SK-N-SH (cell line): ENCODE measurements around the gene NRIP3. TPM values are rescaled to one million over a fixed set of nuclear protein-coding genes. Genes with fewer than 3 reads are reported as not detected.

ENCODE experiments used
- CTCF ChIA-PET: fragments of 300-600, 350-600 bp; formaldehyde crosslinking; extraction: SDS; loops from one replicate; lab custom pipeline; 2021; lab: Yijun Ruan, JAX
- POLR2A ChIA-PET: fragments of 350-600 bp; sonication (Branson Sonifier 250); formaldehyde crosslinking; extraction: SDS; loops from one replicate; lab custom pipeline; 2020; ENCODE audit warnings: antibody characterized with exemption, inconsistent platforms; lab: Yijun Ruan, JAX
- DNase-seq: peaks from one replicate; pipeline ENCODE4 v3.0.0; 2012
- H2AFZ ChIP-seq: fragments of 200-600 bp; sonication (generic); 2 replicates; pipeline ENCODE4 v1.8.1; 2016; ENCODE audit warnings: antibody characterized with exemption, mild to moderate bottlenecking, low read depth
- H3F3A ChIP-seq: fragments of 200-600 bp; sonication (generic); replicated peaks from 2 replicates; pipeline ENCODE3; 2016; ENCODE audit warnings: antibody characterized with exemption, mild to moderate bottlenecking; ENCODE audit not compliant: insufficient read depth
- H3K27ac ChIP-seq, 2 experiments: fragments of 200-500 bp in 1 of 2; fragments of 200-600 bp in 1 of 2; sonication (Bioruptor generic) in 1 of 2; sonication (generic), shearing (Covaris generic) in 1 of 2; 2 replicates each; pipeline versions ENCODE4 v1.5.1 to v1.6.1; 2014 to 2016; ENCODE audit warnings: low read depth in 2 of 2, inconsistent platforms in 1 of 2, low read length in 1 of 2, mild to moderate bottlenecking in 1 of 2, mixed read lengths in 1 of 2
- H3K27me3 ChIP-seq: fragments of 200-600 bp; sonication (generic), shearing (Covaris generic); 2 replicates; pipeline ENCODE4 v1.6.1; 2016; ENCODE audit warnings: mixed run types; ENCODE audit not compliant: insufficient read depth
- H3K36me3 ChIP-seq, 2 experiments: fragments of 200-500 bp in 1 of 2; fragments of 200-600 bp in 1 of 2; sonication (Bioruptor generic) in 1 of 2; sonication (generic) in 1 of 2; replicated peaks in 1 of 2; 2 replicates each; pipeline versions ENCODE3 to v1.5.1; 2014 to 2016; ENCODE audit warnings: low read length in 1 of 2, mild to moderate bottlenecking in 1 of 2; ENCODE audit not compliant: insufficient read depth in 2 of 2, control insufficient read depth in 1 of 2
- H3K4me1 ChIP-seq, 2 experiments: fragments of 200-500 bp in 1 of 2; fragments of 200-600 bp in 1 of 2; sonication (Bioruptor generic) in 1 of 2; sonication (generic), shearing (Covaris generic) in 1 of 2; 2 replicates each; pipeline versions ENCODE4 v1.5.1 to v1.6.1; 2014 to 2016; ENCODE audit warnings: low read depth in 1 of 2, low read length in 1 of 2, mixed run types in 1 of 2; ENCODE audit not compliant: insufficient read depth in 2 of 2, control insufficient read depth in 1 of 2
- H3K4me2 ChIP-seq: fragments of 200-600 bp; sonication (generic), shearing (Covaris generic); 2 replicates; pipeline ENCODE4 v1.6.1; 2017; ENCODE audit warnings: mixed run types
- H3K4me3 ChIP-seq, 2 experiments: fragments of 200-500 bp in 1 of 2; fragments of 200-600 bp in 1 of 2; sonication (Bioruptor generic) in 1 of 2; sonication (generic), shearing (Covaris generic) in 1 of 2; 2 replicates each; pipeline versions ENCODE4 v1.5.1 to v1.8.1; 2014 to 2016; ENCODE audit warnings: low read depth in 2 of 2, inconsistent platforms in 1 of 2, low read length in 1 of 2, mild to moderate bottlenecking in 1 of 2, mixed read lengths in 1 of 2, moderate library complexity in 1 of 2
- H3K79me2 ChIP-seq: fragments of 200-600 bp; sonication (generic); 2 replicates; pipeline ENCODE4 v1.8.1; 2017; ENCODE audit warnings: mild to moderate bottlenecking; ENCODE audit not compliant: insufficient read depth
- H3K9ac ChIP-seq: fragments of 200-600 bp; sonication (generic); 2 replicates; pipeline ENCODE4 v1.6.1; 2017; ENCODE audit warnings: mixed run types
- H3K9me2 ChIP-seq: fragments of 200-600 bp; sonication (generic); 2 replicates; pipeline ENCODE4 v1.6.1; 2017; ENCODE audit warnings: mixed run types
- H3K9me3 ChIP-seq: fragments of 200-600 bp; sonication (generic); 2 replicates; pipeline ENCODE4 v1.6.1; 2017; ENCODE audit warnings: mixed run types, mild to moderate bottlenecking, moderate library complexity
- H4K20me1 ChIP-seq: fragments of 200-600 bp; sonication (generic); 2 replicates; pipeline ENCODE4 v1.6.1; 2017; ENCODE audit warnings: mild to moderate bottlenecking, mixed run types; ENCODE audit not compliant: insufficient read depth
- EP300 ChIP-seq, 2 experiments: IDR thresholded peaks; 2 replicates each; pipeline versions ENCODE4 v1.4.0 to v1.6.1; 2012; ENCODE audit warnings: borderline replicate concordance in 1 of 2, low read depth in 1 of 2, low read length in 1 of 2
- EZH2phosphoT487 ChIP-seq: fragments of 200-600 bp; sonication (generic); IDR thresholded peaks from 2 replicates; pipeline ENCODE4 v1.6.1; 2017; ENCODE audit warnings: low read depth, mixed run types, mild to moderate bottlenecking, antibody characterized with exemption, moderate library complexity, borderline replicate concordance
- FOXJ3 ChIP-seq: sonication (generic); formaldehyde crosslinking; IDR thresholded peaks from 2 replicates; pipeline ENCODE4 v1.5.1; 2020; ENCODE audit warnings: mild to moderate bottlenecking, missing genetic modification reagents
- FOXM1 ChIP-seq: IDR thresholded peaks from 2 replicates; pipeline ENCODE4 v1.4.0; 2012; ENCODE audit warnings: low read depth, mild to moderate bottlenecking
- NFIC ChIP-seq: IDR thresholded peaks from 2 replicates; pipeline ENCODE4 v1.4.0; 2012; ENCODE audit warnings: borderline replicate concordance
- NRF1 ChIP-seq: IDR thresholded peaks from 2 replicates; pipeline ENCODE4 v1.6.1; 2012; ENCODE audit warnings: low read depth, mild to moderate bottlenecking, low read length
- RAD21 ChIP-seq: IDR thresholded peaks from 2 replicates; pipeline ENCODE4 v1.6.1; 2012; ENCODE audit warnings: mild to moderate bottlenecking, low read length
- RFX5 ChIP-seq: IDR thresholded peaks from 2 replicates; pipeline ENCODE4 v1.6.1; 2012; ENCODE audit warnings: mild to moderate bottlenecking, improper control_type of control experiment, low read length
- TCF12 ChIP-seq: IDR thresholded peaks from 2 replicates; pipeline ENCODE4 v1.4.0; 2012
- WGBS: methylation state at CpG from one replicate; pipeline ENCODE4 v1.1.6; 2017; ENCODE audit warnings: low lambda C conversion rate; 5-methylcytosine and 5-hydroxymethylcytosine counted together
- polyA plus RNA-seq, 3 experiments: library from polyadenylated mRNA; depleted of rRNA; stranded (reverse); fragments of >200 nt; gene quantifications; 2 replicates each; pipeline ENCODE4 v1.2.3, GENCODE V29; 2012
- TF ChIP-seq, protein P1 (sequence below): fragments of 200-600 bp; sonication (generic); IDR thresholded peaks from 2 replicates; pipeline ENCODE4 v1.6.1; 2017; ENCODE audit warnings: antibody characterized with exemption, mild to moderate bottlenecking, moderate library complexity
- TF ChIP-seq, protein P2 (sequence below): IDR thresholded peaks from 2 replicates; pipeline ENCODE4 v1.4.0; 2012; ENCODE audit warnings: low read depth

NRIP3 gene
- polyA plus RNA-seq, 1 of the 3 experiments (the other 2 are of a cell fraction), result 2.1 TPM

DNA sequence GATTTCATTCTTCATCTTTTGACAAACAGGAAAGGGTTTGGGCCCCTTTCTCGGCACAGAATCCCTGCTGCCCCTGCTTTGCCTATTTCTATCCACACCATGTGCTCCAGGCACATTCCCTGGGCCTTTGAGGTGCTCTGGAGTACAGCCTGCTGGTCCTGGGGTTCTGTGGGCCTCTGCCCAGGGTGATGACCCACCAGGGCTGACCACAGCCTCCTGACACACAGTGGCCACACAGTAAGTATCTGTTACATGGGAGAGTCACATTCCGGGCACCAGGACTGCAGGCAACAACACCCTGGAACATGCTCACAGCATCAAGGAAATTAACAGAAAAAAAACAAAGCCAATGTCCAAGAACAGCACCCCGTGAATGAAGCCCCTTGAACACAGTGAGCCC lies 48.5 kb upstream of the NRIP3 start:
- CTCF ChIA-PET, result interaction anchor here (1.3 kb wide), 1 partner anchor 37 kb away, joined by 7 read pairs; no protein-coding TSS in a partner anchor

DNA sequence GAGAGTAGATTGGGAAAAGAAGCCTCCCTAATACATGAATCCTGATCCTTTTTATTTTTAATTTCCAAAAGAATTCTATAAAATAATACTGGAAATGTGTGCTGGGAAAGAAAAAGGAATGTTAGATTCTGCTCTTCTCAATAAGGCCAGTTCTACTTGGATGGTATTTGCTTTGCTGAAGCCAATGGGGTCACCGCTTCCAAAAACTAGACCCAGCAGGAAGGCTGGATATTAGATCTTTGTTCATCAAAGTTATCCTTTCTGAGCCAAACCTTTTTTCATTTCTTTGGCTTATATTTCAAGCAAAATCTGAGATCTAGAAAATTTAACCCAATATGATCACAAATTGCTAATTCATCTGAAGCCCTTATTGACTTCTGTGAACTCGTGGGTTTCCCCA lies 46.2 kb upstream of the NRIP3 start:
- Histone ChIP-seq H2AFZ (no peak overlapping the region), H3K4me3 (no peak overlapping the region), H4K20me1 (no peaks in the 10 kb centered on the region), H3K79me2 (no peaks in the 10 kb centered on the region), H3K36me3 (no peaks in the 10 kb centered on the region), H3K27me3 (no peaks in the 10 kb centered on the region), H3F3A (no peaks in the 10 kb centered on the region), H3K9ac (no peak overlapping the region), H3K27ac (no peak overlapping the region), H3K9me3 (no peaks in the 10 kb centered on the region), H3K4me1 (no peaks in the 10 kb centered on the region; a peak in 1 of 4 replicates), H3K9me2 (no peaks in the 10 kb centered on the region), H3K4me2 (no peak overlapping the region)
- WGBS, result 74% methylated on average over 2 of the region's 2 CpGs
- ChIA-PET POLR2A (no interaction called here), CTCF (interaction anchor here (1.4 kb wide), 1 partner anchor 88 kb away, joined by 4 read pairs; no protein-coding TSS in a partner anchor)
- TF ChIP-seq FOXJ3, result no peak
- no peak for DNase-seq

More for the DNA sequence above, 48.5 kb upstream of the NRIP3 start:
- Histone ChIP-seq H3K79me2 (no peaks in the 10 kb centered on the region), H3K4me1 (no peaks in the 10 kb centered on the region; a peak in 1 of 4 replicates), H3K9me3 (no peaks in the 10 kb centered on the region), H3K36me3 (no peaks in the 10 kb centered on the region), H3K4me3 (no peak overlapping the region), H3K9me2 (no peaks in the 10 kb centered on the region), H3K27me3 (no peaks in the 10 kb centered on the region), H2AFZ (no peak overlapping the region), H4K20me1 (no peaks in the 10 kb centered on the region), H3K27ac (no peak overlapping the region), H3K4me2 (no peak overlapping the region), H3F3A (no peaks in the 10 kb centered on the region), H3K9ac (no peak overlapping the region)
- WGBS, result 75% methylated on average over 3 of the region's 3 CpGs
- TF ChIP-seq, protein P1, sequence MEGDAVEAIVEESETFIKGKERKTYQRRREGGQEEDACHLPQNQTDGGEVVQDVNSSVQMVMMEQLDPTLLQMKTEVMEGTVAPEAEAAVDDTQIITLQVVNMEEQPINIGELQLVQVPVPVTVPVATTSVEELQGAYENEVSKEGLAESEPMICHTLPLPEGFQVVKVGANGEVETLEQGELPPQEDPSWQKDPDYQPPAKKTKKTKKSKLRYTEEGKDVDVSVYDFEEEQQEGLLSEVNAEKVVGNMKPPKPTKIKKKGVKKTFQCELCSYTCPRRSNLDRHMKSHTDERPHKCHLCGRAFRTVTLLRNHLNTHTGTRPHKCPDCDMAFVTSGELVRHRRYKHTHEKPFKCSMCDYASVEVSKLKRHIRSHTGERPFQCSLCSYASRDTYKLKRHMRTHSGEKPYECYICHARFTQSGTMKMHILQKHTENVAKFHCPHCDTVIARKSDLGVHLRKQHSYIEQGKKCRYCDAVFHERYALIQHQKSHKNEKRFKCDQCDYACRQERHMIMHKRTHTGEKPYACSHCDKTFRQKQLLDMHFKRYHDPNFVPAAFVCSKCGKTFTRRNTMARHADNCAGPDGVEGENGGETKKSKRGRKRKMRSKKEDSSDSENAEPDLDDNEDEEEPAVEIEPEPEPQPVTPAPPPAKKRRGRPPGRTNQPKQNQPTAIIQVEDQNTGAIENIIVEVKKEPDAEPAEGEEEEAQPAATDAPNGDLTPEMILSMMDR, result no peak
- TF ChIP-seq NRF1 (no peak), NFIC (no peak), RAD21 (no peak), FOXM1 (no peak), EP300 (IDR thresholded peaks at IDR 0.05; ENCODE audit: borderline replicate concordance in 1 of 2, low read depth in 1 of 2, low read length in 1 of 2) (no peak), EZH2phosphoT487 (no peak), RFX5 (no peak), TCF12 (no peak)
- TF ChIP-seq, protein P2, sequence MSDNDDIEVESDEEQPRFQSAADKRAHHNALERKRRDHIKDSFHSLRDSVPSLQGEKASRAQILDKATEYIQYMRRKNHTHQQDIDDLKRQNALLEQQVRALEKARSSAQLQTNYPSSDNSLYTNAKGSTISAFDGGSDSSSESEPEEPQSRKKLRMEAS, result no peak
- DNase-seq, result no peak
- POLR2A ChIA-PET, result no interaction called here
